Left lung (tissue), 14 donors: ENCODE measurements around the gene COL5A1. TPM values are rescaled to one million over a fixed set of nuclear protein-coding genes. Genes with fewer than 3 reads are reported as not detected.
A peak's percentile ranks its signal among the peaks of the same experiment; 100 is the strongest.

ENCODE experiments used
- ATAC-seq: fragments of 200-7000 bp; cut with Tn5 transposase; one replicate; pipeline ENCODE4 v1.9.1; 2020; ENCODE audit warnings: moderate library complexity
- DNase-seq, 4 donors: peaks; one replicate each; pipeline ENCODE4 v3.0.0-alpha.2; 2013 to 2020
- H3K27ac ChIP-seq, 2 donors: fragments of 200-600 bp; sonication (generic) in 1 of 2; one replicate each; pipeline versions ENCODE4 v1.5.0 to v1.8.0; 2020 to 2021
- H3K27me3 ChIP-seq, 2 donors: fragments of 200-600 bp; sonication (generic) in 1 of 2; one replicate each; pipeline versions ENCODE4 v1.5.0 to v1.8.0; 2020 to 2021
- H3K36me3 ChIP-seq, 2 donors: fragments of 200-600 bp; sonication (generic) in 1 of 2; one replicate each; pipeline versions ENCODE4 v1.5.0 to v1.8.0; 2020 to 2021
- H3K4me1 ChIP-seq, 2 donors: fragments of 200-600 bp; one replicate each; pipeline ENCODE4 v1.8.0; 2021
- H3K4me3 ChIP-seq, 2 donors: fragments of 200-600 bp; sonication (generic) in 1 of 2; one replicate each; pipeline versions ENCODE4 v1.5.0 to v1.8.0; 2020 to 2021; ENCODE audit warnings: mild to moderate bottlenecking in 1 of 2
- H3K9me3 ChIP-seq, 2 donors: fragments of 200-600 bp; sonication (generic) in 1 of 2; one replicate each; pipeline versions ENCODE4 v1.5.0 to v1.8.0; 2020 to 2021
- intact Hi-C, 2 donors: fragments of 100-400 bp; cut with DNase I; formaldehyde crosslinking; loops; one replicate each; pipeline versions ENCODE4 v1.11.2 to v1.14.2; 2022
- long read RNA-seq, 12 donors: library from polyadenylated mRNA in 2 of 12; unstranded in 2 of 12; transcript quantifications; one replicate each; pipeline ENCODE4 v2.0.0 and lab custom pipeline, GENCODE V29; 2019 to 2026
- polyA plus RNA-seq, 6 donors: library from polyadenylated mRNA; unstranded; fragments of 120-200 nt; gene quantifications; one replicate each; pipeline ENCODE4 v1.2.1, GENCODE V29; 2013; ENCODE audit not compliant: insufficient read length in 6 of 6
- total RNA-seq, 2 donors: library from RNA; stranded (reverse); fragmentation: NEBNext Ultra II Directional; extraction: Animal tissue kit (Norgen Biotek cat#: 25700); gene quantifications; one replicate each; pipeline ENCODE4 v1.2.1, GENCODE V29; 2021
- TF ChIP-seq, protein P1 (sequence below), 2 donors: fragments of 200-600 bp; sonication (generic) in 1 of 2; IDR thresholded peaks; one replicate each; pipeline versions ENCODE4 v1.5.0 to v1.8.0; 2021; ENCODE audit warnings: antibody characterized with exemption in 2 of 2
- donor health status: DM: no; HTN: yes; CAD: no.
- donor health status: DM: no; HTN: no; CAD: no.

The COL5A1 gene
- total RNA-seq (100 to 1,000 TPM; 205 to 357 TPM), polyA plus RNA-seq (100 to 1,000 TPM; 168 to 272 (median 209) TPM)
- long read RNA-seq, donor 1, full-length matches to known transcripts = 2 of 96 reads
- long read RNA-seq, donor 1, partial matches to known transcripts = 94 of 96 reads
- long read RNA-seq, donor 1, other reads (novel, unspliced or antisense) = 0 of 96 reads
- long read RNA-seq, donor 2, full-length matches to known transcripts = 1 of 153 reads
- long read RNA-seq, donor 2, partial matches to known transcripts = 152 of 153 reads
- long read RNA-seq, donor 2, other reads (novel, unspliced or antisense) = 0 of 153 reads
- long read RNA-seq, donor 3, full-length matches to known transcripts = 2 of 28 reads
- long read RNA-seq, donor 3, partial matches to known transcripts = 26 of 28 reads
- long read RNA-seq, donor 3, other reads (novel, unspliced or antisense) = 0 of 28 reads
- long read RNA-seq, donor 4, partial matches to known transcripts = 14 of 37 reads
- long read RNA-seq, donor 4, other reads (novel, unspliced or antisense) = 23 of 37 reads
- long read RNA-seq, donor 5, full-length matches to known transcripts = 4 of 78 reads
- long read RNA-seq, donor 5, partial matches to known transcripts = 74 of 78 reads
- long read RNA-seq, donor 5, other reads (novel, unspliced or antisense) = 0 of 78 reads
- long read RNA-seq, donor 6, partial matches to known transcripts = 23 of 23 reads
- long read RNA-seq, donor 6, other reads (novel, unspliced or antisense) = 0 of 23 reads
- long read RNA-seq, donor 7, full-length matches to known transcripts = 2 of 9 reads
- long read RNA-seq, donor 7, partial matches to known transcripts = 7 of 9 reads
- long read RNA-seq, donor 7, other reads (novel, unspliced or antisense) = 0 of 9 reads
- long read RNA-seq, donor 8, full-length matches to known transcripts = 3 of 110 reads
- long read RNA-seq, donor 8, partial matches to known transcripts = 107 of 110 reads
- long read RNA-seq, donor 8, other reads (novel, unspliced or antisense) = 0 of 110 reads
- long read RNA-seq, donor 9 = 0 reads
- long read RNA-seq, donor 10, partial matches to known transcripts = 11 of 11 reads
- long read RNA-seq, donor 10, other reads (novel, unspliced or antisense) = 0 of 11 reads
- long read RNA-seq, donor 11 = 0 reads
- long read RNA-seq, donor 12, full-length matches to known transcripts = 2 of 219 reads
- long read RNA-seq, donor 12, partial matches to known transcripts = 217 of 219 reads
- long read RNA-seq, donor 12, other reads (novel, unspliced or antisense) = 0 of 219 reads

DNA sequence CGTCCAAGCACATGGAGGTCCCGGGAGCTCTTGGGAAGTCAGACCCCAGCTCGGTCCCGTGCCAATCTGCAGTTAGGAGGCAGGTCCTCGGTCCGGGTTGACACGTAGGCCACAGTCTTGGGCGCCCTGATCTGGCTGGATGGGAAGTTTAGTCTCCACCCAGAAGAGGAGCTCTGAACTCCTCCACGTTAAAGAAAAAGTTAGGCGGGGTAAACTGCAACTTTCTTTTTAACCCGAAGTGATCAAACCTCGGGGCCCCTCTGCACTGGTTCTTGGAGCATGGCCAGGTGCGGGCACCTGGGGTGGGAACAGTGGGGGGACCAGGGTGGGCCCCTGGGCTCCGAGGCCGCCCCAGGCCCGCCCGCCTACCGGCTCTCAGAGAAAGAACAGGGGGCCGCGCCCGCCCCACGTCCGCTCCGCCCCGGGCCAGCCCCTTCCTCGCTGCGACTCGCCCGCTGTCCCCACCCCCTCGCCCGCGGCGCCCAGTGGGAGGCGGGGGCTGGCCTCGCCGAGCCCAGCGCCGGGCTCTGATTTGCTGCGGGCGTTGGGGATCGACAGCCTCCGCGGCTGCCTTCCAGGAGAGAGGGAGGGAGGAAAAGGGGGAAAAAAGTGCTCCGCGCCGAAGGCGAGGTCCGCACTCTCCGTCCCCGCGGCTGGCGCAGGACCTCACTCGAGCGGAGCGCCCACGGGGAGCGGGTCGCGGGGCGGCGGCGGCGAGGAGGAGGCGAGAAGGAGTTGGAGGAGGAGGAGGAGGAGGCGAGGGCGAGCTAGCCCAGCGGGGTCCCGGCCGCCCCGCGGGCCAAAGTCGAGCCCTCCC is at the start of gene COL5A1:
Gene COL5A1, plus strand, starts transcription at position 631 of the 817 bp plus-strand sequence. CDS start 385 bp downstream, outside the sequence.
- DNase-seq = peak; percentile 89 to 97 (median 92)
- Histone ChIP-seq H3K27ac (peak within 1 kb of the TSS; percentile 74 to 85), H3K4me1 (peaks cover 1 to 20% of the 10 kb centered on the region in 2 donors), H3K4me3 (peak within 1 kb of the TSS; percentile 48 to 50), H3K36me3 (no peaks in the 10 kb centered on the region), H3K9me3 (no peaks in the 10 kb centered on the region), H3K27me3 (peaks cover 5 to 47% of the 10 kb centered on the region in 2 donors)
- peak; percentile 94 for ATAC-seq
- intact Hi-C loops = loop anchor here in 1 of 2 donors (10.0 kb wide), 1 partner anchor 187 kb away; no protein-coding TSS in a partner anchor
- TF ChIP-seq, protein P1, sequence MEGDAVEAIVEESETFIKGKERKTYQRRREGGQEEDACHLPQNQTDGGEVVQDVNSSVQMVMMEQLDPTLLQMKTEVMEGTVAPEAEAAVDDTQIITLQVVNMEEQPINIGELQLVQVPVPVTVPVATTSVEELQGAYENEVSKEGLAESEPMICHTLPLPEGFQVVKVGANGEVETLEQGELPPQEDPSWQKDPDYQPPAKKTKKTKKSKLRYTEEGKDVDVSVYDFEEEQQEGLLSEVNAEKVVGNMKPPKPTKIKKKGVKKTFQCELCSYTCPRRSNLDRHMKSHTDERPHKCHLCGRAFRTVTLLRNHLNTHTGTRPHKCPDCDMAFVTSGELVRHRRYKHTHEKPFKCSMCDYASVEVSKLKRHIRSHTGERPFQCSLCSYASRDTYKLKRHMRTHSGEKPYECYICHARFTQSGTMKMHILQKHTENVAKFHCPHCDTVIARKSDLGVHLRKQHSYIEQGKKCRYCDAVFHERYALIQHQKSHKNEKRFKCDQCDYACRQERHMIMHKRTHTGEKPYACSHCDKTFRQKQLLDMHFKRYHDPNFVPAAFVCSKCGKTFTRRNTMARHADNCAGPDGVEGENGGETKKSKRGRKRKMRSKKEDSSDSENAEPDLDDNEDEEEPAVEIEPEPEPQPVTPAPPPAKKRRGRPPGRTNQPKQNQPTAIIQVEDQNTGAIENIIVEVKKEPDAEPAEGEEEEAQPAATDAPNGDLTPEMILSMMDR (IDR thresholded peaks at IDR 0.05) = no peak

DNA sequence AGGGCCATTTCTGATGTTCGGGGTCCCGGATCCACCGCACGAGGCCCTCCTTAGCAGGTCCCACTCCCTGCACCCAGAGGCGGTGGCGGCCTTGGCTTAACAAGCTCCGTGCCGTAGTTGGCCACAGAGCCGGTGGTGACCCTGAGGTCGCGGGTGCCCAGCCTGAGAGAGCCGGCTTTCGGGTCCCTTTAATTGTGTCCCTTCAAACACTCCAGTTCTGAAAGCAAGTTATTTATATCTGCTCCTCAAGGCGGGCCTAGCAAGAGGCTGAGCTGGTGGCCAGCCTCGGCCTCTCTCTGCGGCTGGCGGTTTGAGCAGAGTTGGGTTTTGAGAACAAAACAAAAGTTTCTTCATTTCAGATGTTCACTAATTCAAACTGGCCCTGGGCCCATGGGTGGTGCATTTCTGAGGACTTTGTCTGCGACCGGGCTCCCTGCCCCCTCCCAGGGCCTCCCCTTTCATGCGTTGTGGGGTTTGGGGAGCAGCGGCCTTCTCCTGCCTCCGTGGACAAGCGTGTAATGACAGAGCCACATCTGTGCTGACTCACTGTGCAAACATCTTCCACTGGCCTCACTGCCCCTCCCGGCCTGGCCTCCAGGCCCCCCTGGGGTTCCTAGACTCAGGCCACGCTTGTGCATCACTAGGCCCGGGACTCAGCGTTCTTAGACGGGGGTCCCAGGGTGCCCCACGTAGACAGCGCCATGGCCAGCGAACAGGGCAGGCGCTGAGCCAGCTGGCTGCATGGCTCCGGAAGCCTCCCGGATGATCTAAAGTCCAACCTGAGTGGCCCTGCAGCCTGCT is 49.4 kb upstream of the COL5A1 start:
- peaks cover 0 to 6% of the 10 kb centered on the region in 2 donors for H3K4me1 ChIP-seq
- intact Hi-C loops = no loop called here
- no peak overlapping the region for H3K4me3 ChIP-seq
- no peaks in the 10 kb centered on the region for H3K36me3 ChIP-seq
- H3K27me3 ChIP-seq = peaks cover 0 to 15% of the 10 kb centered on the region in 2 donors
- ATAC-seq (peak; percentile 45), DNase-seq (peak in 1 of 4 donors; percentile 70)
- TF ChIP-seq, protein P1 (IDR thresholded peaks at IDR 0.05) = no peak
- peak overlapping the region in 1 of 2 donors; percentile 33 for H3K27ac ChIP-seq
- no peaks in the 10 kb centered on the region for H3K9me3 ChIP-seq

DNA sequence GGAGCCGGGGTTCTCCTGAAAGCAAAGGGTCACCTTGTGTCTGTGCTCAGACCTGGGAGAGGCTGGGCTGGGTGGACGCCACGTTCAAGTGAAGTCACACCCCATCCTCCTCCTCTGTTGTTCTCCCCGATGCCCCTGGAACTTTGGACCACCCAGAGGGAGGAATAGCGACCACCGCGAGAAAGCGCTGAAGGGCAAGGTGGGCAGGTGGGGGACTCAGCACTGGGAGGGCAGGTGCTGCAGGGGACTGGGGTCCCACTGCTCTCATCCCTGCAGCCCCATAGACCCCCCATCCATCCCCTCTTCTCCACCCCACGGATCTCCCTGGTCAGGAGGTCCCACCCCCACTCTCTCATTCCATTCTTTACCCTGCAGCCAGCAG is 48.8 kb upstream of the COL5A1 start:
- Histone ChIP-seq H3K4me1 (peaks cover 0 to 6% of the 10 kb centered on the region in 2 donors), H3K27me3 (peaks cover 0 to 15% of the 10 kb centered on the region in 2 donors), H3K27ac (no peak overlapping the region), H3K36me3 (no peaks in the 10 kb centered on the region), H3K4me3 (no peak overlapping the region), H3K9me3 (no peaks in the 10 kb centered on the region)
- no peak for ATAC-seq
- intact Hi-C loops = no loop called here
- DNase-seq = no peak
- TF ChIP-seq, protein P1 (IDR thresholded peaks at IDR 0.05) = no peak
